Kidney (tissue), 14 donors: Measurements from ENCODE around the gene CCDC192. TPM values are rescaled to one million over a fixed set of nuclear protein-coding genes. Genes with fewer than 3 reads are reported as not detected.

Source experiments
- DNase-seq, 5 donors: peaks; one replicate each; pipeline ENCODE4 v3.0.0-alpha.2; 2013 to 2020
- FAIRE-seq: peaks from 2 replicates; lab custom pipeline; 2012; peaks lifted over from hg19 to GRCh38; lab: Jason Lieb, UNC
- H3K27ac ChIP-seq, 2 donors: one replicate each; pipeline ENCODE4 v1.7.0; 2013; ENCODE audit warnings: low read depth in 2 of 2, low read length in 2 of 2, inconsistent platforms in 1 of 2
- H3K27me3 ChIP-seq: one replicate; pipeline ENCODE4 v1.7.1; 2013; ENCODE audit warnings: low read length, inconsistent platforms; ENCODE audit not compliant: control insufficient read depth, insufficient read depth
- H3K36me3 ChIP-seq, 3 donors: one replicate each; pipeline versions ENCODE4 v1.7.0 to v1.7.1; 2013; ENCODE audit warnings: low read length in 3 of 3, control low read depth in 1 of 3, inconsistent platforms in 1 of 3; ENCODE audit not compliant: insufficient read depth in 3 of 3, control insufficient read depth in 2 of 3
- H3K4me1 ChIP-seq, 3 donors: one replicate each; pipeline versions ENCODE4 v1.7.0 to v1.7.1; 2013; ENCODE audit warnings: low read length in 3 of 3, inconsistent platforms in 1 of 3, low read depth in 1 of 3; ENCODE audit not compliant: control insufficient read depth in 2 of 3, insufficient read depth in 2 of 3
- H3K4me3 ChIP-seq, 3 donors: one replicate each; pipeline versions ENCODE4 v1.7.0 to v1.8.1; 2013; ENCODE audit warnings: low read length in 3 of 3, control low read depth in 1 of 3, inconsistent platforms in 1 of 3
- H3K9ac ChIP-seq, 3 donors: one replicate each; pipeline versions ENCODE4 v1.7.0 to v1.7.1; 2013; ENCODE audit warnings: low read length in 3 of 3, control low read depth in 1 of 3, inconsistent platforms in 1 of 3
- H3K9me3 ChIP-seq, 3 donors: one replicate each; pipeline versions ENCODE4 v1.7.0 to v1.7.1; 2013; ENCODE audit warnings: low read length in 3 of 3, control low read depth in 1 of 3, inconsistent platforms in 1 of 3; ENCODE audit not compliant: control insufficient read depth in 2 of 3, insufficient read depth in 1 of 3
- CTCF ChIP-seq: IDR thresholded peaks from 3 replicates; pipeline ENCODE4 v1.5.1; 2012; ENCODE audit warnings: mild to moderate bottlenecking, moderate library complexity, borderline replicate concordance; ENCODE audit not compliant: insufficient read depth; ENCODE audit errors: extremely low read depth
- intact Hi-C: fragments of 100-400 bp; cut with DNase I; formaldehyde crosslinking; loops from one replicate; pipeline ENCODE4 v1.11.1; 2022
- polyA plus RNA-seq: library from polyadenylated mRNA; stranded (reverse); fragments of 350-450 nt; fragmentation: Illumina TruSeq; extraction: RNeasy Lipid Tissue Mini Kit (QIAGEN cat#74804); gene quantifications from one replicate; pipeline ENCODE4 v1.2.3, GENCODE V29; 2014; ENCODE audit warnings: low read depth, low replicate concordance; ENCODE audit not compliant: insufficient read depth
- total RNA-seq: library from RNA; stranded (reverse); fragmentation: NEBNext Ultra II Directional; extraction: Animal tissue kit (Norgen Biotek cat#: 25700); gene quantifications from one replicate; pipeline ENCODE4 v1.2.1, GENCODE V29; 2021
- donor health status: control.
- donor health status: control.
- donor health status: control.
- donor health status: control.
- donor health status: control.
- donor health status: DM: yes; HTN: yes; CAD: no.
- donor health status: Normal renal cell carcinoma (clear cell type).

CCDC192 gene
- total and polyA plus RNA-seq, 2 donors from 2014 or later, result not detected

- H3K27ac ChIP-seq, result no peak overlapping the region
- no peaks in the 10 kb centered on the region for H3K36me3 ChIP-seq
- DNase-seq (no peak), FAIRE-seq (no peak)
- no peaks in the 10 kb centered on the region for H3K4me1 ChIP-seq
- H3K27me3 ChIP-seq, result no peaks in the 10 kb centered on the region
- H3K9me3 ChIP-seq, result no peaks in the 10 kb centered on the region
- intact Hi-C loops, result no loop called here
- no peak overlapping the region for H3K9ac ChIP-seq
- TF ChIP-seq CTCF, result no peak
- H3K4me3 ChIP-seq, result no peak overlapping the region
Observed at GRCh38 chr5:127957183-127957582, 254.0 kb downstream of the CCDC192 start.

- no peak for TF ChIP-seq CTCF
- Histone ChIP-seq H3K36me3 (no peaks in the 10 kb centered on the region), H3K9me3 (no peaks in the 10 kb centered on the region), H3K27ac (no peak overlapping the region), H3K27me3 (no peaks in the 10 kb centered on the region), H3K4me3 (no peak overlapping the region), H3K4me1 (no peaks in the 10 kb centered on the region), H3K9ac (no peak overlapping the region)
- no peak for FAIRE-seq
- intact Hi-C loops, result no loop called here
- no peak for DNase-seq
Observed at GRCh38 chr5:127957701-127958239, 254.6 kb downstream of the CCDC192 start.

- Histone ChIP-seq H3K27me3 (no peaks in the 10 kb centered on the region), H3K4me1 (no peaks in the 10 kb centered on the region), H3K4me3 (no peak overlapping the region), H3K9me3 (no peaks in the 10 kb centered on the region), H3K9ac (no peak overlapping the region), H3K36me3 (no peaks in the 10 kb centered on the region), H3K27ac (no peak overlapping the region)
- intact Hi-C loops, result no loop called here
- TF ChIP-seq CTCF, result no peak
- no peak for FAIRE-seq
- no peak for DNase-seq
Observed at GRCh38 chr5:127958421-127959011, 255.3 kb downstream of the CCDC192 start.
